ENCODE data around the gene C6orf62. TPM values are rescaled to one million over a fixed set of nuclear protein-coding genes. Genes with fewer than 3 reads are reported as not detected.
"Not testable (repeated sequence)": the region's sequence is repeated elsewhere in the genome, so short reads cannot be mapped to it uniquely, and the experiment has no call there.

C6orf62 gene
- total RNA-seq, 1 donor from 2014 or later: 74.0 TPM

DNA sequence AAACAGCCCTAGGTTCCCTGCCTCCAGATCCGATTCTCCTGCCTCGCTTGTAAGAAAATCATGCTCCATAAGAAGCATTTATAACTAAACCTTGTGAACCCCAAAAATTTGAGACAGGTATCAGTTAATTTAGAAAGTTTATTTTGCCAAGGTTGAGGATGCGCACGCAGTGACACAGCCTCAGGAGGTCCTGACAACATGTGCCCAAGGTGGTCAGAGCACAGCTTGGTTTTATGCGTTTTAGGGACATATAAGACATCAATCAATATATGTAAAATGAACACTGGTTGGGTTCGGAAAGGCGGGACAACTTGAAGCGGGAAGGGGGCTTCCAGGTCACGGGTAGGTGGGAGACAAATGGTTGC lies 50.0 kb downstream of the C6orf62 start:
- no peak for DNase-seq (ENCODE audit: extremely low read depth, low read depth, low spot score)

DNA sequence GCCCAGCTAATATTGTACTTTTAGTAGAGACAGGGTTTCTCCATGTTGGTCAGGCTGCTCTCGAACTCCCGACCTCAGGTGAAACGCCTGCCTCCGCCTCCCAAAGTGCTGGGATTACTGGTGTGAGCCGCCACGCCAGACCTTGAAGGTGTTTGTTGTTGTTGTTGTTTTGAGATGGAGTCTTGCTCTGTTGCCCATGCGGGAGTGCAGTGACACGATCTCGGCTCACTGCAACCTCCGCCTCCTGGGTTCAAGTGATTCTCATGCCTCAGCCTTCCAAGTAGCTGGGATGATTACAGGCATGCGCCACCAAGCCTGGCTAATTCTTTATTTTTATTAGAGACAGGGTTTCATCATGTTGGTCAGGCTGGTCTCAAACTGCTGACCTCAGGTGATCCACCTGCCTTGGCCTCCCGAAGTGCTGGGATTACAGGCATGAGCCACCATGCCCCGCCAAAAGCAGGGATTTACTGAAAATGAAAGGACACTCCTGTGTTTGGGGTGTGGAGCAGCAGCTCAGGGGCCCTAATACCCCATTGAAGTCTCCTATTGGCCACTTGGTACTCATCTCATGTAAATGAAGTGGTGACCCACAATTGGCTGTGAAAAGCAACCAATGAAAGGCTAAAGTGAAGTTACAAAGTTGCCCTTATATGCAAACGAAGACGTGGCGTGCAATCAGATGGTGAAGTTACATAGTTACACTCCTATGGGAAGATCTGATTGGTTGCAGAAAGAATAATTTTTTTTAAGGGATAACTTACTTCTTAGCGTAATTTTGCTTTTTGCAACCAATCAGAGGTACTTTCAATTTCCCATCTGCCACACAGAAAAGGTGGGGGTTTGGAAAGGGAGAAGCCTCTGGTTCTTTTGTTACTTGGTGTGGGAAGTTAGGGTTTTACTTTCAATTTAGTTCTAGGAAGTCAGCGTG lies 50.6 kb downstream of the C6orf62 start:
- DNase-seq (ENCODE audit: extremely low read depth, low read depth, low spot score): not testable (repeated sequence)

DNA sequence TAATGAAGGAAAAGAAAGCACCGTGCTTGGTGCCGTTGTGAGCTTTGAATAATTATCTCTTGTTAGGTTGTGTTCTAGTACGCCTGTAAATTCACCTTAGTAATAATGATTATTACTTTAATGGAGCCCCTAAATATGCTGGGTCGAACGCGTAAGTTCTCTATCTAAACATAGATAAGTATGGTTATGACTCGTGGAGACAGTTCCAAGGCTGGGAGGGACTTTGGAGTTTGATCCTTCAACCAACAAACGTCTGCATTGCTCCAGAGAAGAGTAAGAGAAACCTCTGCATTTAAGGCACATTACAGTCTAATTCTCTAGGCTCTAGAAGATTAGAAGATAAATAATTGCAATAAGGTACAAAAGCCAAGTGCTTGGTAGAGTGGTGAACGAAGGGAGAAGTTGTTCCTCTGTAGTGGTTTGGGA lies 51.6 kb downstream of the C6orf62 start:
- DNase-seq (ENCODE audit: extremely low read depth, low read depth, low spot score): no peak

DNA sequence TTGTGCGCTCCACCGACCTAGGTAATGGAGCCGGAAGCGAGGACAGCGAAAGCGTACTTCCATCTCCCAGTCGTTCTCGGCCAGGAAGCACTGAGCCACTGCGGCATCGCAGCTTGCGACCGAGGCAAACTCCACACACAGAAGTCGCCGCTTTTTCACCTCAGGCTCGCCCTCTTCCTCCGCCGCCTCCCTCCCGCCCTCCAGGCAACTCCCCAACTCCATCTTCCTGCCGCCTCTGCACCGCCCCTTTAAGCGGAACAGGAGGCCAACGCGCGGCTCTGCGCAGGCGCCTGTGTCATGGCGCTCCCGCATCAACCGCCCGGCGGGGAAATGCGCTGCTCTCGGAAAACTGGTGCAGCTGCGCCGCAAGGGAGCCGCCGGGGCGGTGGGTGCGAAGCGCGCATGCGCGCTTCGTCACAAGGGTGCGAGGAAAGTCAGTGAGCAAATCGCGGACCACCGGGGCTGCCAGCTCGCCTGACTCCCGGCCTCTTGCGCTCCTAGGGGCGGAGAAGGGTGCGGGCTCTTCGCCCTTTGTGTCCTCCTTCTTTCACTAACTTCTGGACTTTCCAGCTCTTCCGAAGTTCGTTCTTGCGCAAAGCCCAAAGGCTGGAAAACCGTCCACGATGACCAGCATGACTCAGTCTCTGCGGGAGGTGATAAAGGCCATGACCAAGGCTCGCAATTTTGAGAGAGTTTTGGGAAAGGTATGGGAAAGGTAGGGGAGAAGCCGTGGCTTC lies 52.1 kb downstream of the C6orf62 start, which contains the start of the genes ACOT13 and TDP2:
TSS of gene ACOT13 (plus strand) at position 437 of the 737 bp plus-strand sequence. CDS start at position 624, 187 bp downstream.
TSS of gene TDP2 (minus strand) at position 259 of the 737 bp plus-strand sequence. CDS start at position 222, 37 bp downstream.
- peak; percentile 77 for DNase-seq (ENCODE audit: extremely low read depth, low read depth, low spot score)

DNA sequence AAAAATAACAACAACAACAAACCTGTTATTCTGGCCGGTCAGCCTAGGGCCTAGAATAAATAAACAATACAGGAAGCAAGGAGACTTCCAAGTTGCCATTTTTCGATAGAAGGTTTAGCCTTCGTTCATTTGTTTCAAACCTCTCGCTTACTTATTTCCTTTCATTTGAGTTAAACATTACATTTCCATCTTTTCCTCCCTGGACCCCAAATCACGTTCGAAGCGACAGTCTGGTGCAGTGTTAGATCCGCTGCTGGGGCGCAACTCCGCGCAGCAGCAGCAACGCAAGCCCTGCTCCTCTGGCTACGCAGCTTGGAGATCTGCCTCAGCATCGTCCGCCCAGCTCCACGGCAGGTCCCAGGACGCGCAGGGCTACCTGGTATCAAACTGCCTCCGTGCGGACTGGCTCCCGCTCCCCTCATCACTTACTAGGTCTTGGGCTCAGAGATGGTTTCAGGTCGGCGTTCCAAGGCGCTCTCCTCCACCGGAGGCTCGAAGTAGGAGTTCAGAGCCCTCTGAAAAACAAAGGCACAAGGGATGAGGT lies 52.8 kb downstream of the C6orf62 start:
- no peak for DNase-seq (ENCODE audit: extremely low read depth, low read depth, low spot score)

DNA sequence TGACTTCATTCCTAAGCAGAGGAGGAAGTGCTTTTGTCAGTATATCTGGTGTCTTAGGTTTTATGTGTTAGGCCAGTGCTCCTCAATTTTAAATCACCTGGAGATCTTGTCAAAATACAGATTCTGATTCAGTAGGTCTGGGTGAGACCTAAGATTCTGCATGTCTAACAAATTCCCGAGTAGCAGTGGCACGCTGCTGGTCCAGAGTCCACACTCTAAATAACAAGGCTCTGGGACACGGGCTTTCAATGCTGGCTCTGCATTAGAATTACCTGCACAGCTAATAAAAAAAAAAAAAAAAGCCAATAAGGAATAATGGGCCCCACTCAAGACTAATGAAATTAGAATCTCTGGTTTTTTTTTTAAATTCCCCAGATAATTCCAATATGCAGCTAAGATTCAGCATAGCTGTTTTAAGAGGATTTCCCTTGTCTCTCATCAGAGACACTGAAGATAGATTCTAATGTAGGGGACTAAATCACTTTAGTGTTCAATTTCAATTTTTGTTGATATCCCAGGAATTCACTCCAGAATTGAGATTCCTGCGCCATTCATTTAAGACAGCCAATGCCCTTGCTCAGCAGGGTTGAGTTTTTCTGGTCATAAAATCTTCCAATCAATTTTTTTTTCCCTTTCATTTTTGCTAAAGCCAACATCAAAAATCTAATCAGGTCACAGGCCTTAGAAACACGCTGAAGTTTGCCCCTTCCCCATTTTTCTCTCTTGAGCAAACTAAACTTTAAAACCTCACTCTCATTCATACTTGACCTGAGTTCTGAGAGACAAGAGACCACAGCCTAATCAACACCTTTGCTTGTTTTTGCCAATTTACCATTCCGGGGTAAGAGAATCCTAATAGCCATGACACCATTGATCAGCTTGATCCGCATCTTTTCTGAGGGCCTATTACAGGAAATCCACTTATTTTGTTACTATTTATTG lies 54.6 kb downstream of the C6orf62 start:
- DNase-seq (ENCODE audit: extremely low read depth, low read depth, low spot score): no peak

DNA sequence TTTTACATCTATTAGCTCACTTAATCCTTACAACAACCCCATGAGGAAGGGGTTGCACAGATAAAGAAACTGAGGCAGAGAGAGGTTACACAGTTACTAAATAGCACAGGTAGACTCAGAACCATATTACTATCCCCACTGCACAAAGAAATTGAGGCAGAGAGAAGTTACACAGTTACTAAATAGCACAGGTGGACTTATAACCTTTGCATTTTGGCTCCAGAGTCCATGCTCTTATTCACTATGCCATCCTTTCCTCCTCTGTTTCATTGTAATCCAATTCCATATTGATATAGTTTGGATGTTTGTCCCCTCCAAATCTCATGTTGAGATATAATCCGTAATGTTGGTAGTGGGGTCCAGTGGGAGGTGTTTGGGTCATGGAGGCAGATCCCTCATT lies 55.8 kb downstream of the C6orf62 start:
- no peak for DNase-seq (ENCODE audit: extremely low read depth, low read depth, low spot score)

DNA sequence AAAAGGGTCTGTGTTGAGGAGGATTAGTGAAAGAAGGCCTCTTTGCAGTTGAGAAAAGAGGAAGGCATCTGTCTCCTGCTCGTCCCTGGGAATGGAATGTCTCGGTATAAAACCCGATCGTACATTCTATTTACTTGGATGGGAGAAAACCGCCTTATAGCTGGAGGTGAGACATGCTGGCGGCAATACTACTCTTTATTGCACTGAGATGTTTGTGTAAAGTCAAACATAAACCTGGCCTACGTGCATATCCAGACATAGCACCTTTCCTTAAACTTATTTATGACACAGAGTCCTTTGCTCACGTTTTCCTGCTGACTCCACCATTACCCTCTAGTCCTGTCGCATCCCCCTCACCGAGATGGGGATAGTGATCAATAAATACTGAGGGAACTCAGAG lies 56.7 kb downstream of the C6orf62 start:
- no peak for DNase-seq (ENCODE audit: extremely low read depth, low read depth, low spot score)

DNA sequence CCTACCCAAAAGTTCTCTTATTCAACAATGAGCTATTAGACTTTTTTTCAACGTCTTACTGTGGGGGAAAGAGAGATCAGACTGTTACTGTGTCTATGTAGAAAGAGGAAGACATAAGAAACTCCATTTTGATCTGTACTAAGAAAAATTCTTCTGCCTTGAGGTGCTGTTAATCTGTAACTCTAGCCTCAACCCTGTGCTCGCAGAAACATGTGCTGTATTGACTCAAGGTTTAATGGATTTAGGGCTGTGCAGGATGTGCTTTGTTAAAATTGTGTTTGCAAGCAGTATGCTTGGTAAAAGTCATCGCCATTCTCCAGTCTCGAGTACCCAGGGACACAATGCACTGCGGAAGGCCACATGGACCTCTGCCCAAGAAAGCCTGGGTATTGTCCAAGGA lies 57.2 kb downstream of the C6orf62 start:
- DNase-seq (ENCODE audit: extremely low read depth, low read depth, low spot score): not testable (repeated sequence)

DNA sequence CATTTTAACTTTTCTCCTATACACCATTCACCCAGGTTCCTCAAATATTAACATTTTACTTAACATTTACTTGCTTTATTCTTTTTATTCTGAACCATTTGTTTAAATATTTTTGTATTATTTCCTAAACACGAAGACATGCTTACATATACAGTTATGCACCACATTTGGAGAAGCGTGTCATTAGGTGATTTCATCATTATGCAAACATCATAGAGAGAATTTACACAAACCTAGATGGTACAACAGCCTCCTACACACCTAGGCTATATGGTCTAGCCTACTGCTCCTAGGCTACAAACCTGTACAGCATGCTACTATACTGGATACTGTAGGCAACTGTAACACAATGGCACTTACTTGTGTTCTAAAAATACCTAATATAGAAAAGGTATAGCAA lies 58.8 kb downstream of the C6orf62 start:
- DNase-seq (ENCODE audit: extremely low read depth, low read depth, low spot score): no peak

DNA sequence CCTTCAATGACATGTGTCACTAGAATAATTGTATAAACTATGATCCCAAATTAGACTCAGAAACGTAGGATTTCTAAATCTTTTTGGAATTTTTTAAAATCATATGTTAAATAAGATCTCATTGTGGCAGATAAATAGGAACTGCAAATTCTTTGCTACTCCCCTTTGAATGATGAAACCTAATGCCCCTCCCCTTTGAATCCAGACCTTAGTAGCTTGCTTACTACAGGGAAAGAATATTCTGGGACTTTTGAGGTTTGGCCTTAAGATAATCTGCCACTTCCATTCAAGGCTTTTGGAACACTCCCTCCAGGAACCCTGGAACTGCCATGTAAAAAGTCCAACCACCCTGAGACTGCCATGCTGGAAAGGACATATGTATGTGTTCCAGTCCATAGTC lies 59.4 kb downstream of the C6orf62 start:
- DNase-seq (ENCODE audit: extremely low read depth, low read depth, low spot score): no peak

DNA sequence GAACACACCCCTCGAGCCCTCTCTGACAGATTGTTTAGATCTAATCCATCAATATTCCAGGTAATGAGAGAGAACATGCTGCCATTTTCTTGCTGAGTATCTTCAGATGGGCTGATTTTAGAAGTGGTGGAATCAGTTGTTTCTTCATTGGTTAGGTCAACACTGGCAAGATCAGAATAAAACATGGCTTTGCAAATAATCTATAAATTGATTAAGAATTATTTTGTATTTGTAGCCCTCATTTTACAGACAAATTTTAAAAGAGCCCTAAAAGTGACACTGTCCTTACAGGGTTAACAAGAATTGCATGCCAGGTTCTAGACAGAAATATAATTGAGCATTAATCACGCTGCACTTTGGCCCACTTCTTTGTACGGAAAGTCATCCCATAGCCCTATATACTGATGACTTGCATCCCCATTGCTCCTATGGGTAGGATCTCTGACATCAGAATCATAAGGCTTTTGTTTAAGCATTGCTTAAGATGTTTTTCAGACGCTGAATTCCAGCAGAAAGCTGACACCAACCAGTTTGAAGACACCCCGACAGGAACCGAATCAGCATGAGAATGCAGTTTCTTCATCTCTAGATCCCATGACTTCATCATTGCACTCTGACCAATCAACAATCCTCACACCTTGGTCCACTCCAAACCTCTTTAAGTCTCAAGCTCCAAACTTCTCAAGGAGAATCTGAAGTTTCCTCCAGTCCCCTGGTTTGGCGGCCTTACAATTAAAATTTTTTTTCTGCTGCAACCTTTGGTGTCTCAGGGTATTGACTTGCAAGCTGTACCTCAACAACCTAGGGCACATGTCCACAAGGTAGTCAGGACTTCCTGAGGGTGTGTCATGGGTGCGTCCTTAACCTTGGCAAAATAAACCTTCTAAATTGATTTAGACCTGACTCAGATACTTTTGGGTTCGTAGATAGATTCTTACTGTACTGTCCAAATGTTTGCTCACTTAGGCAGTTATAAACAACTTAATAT lies 60.1 kb downstream of the C6orf62 start:
- no peak for DNase-seq (ENCODE audit: extremely low read depth, low read depth, low spot score)

DNA sequence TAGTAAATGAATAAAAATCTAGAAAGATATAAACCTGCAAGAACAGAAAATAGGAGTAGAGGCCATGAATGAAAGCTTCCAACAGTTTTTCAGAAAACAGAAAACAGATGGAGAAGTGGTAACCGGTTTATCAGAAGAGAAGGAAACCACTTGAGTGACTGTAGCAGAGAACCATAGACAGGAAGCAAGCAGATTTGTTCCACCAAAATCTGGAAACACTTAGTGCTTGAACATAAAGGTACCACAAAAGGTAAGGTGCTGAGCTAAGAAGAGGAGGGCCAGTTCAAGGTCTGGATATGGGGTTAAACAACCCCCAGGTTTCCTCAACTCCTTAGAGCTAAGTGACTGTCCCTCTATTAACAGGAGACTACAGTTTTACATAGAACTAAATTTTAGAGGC lies 63.7 kb downstream of the C6orf62 start:
- DNase-seq (ENCODE audit: extremely low read depth, low read depth, low spot score): no peak

Other genes starting within 250 kb of the C6orf62 start
- gene GPLD1, start 229.6 kb downstream of the C6orf62 start, total RNA-seq: 0.18 TPM in 1 of 2 replicates, not detected in the other
- 1.3 and 1.7 TPM in 2 replicates for gene ALDH5A1, start 224.2 kb downstream of the C6orf62 start, total RNA-seq
- gene KIAA0319, start 73.0 kb downstream of the C6orf62 start, total RNA-seq: not detected in 2 replicates
- gene TDP2, start 52.3 kb downstream of the C6orf62 start, total RNA-seq: 21.7 and 24.2 TPM in 2 replicates
- 6.9 and 15.1 TPM in 2 replicates for gene ACOT13, start 52.1 kb downstream of the C6orf62 start, total RNA-seq
- gene GMNN, start 55.8 kb upstream of the C6orf62 start, total RNA-seq: 8.7 and 20.0 TPM in 2 replicates
- gene ARMH2, start 79.8 kb upstream of the C6orf62 start, total RNA-seq: not detected in 2 replicates
- gene RIPOR2, start 216.8 kb upstream of the C6orf62 start, total RNA-seq: 0.05 TPM in 1 of 2 replicates, not detected in the other